ENCODE data around the gene CHERP.

CHERP gene, protein sequence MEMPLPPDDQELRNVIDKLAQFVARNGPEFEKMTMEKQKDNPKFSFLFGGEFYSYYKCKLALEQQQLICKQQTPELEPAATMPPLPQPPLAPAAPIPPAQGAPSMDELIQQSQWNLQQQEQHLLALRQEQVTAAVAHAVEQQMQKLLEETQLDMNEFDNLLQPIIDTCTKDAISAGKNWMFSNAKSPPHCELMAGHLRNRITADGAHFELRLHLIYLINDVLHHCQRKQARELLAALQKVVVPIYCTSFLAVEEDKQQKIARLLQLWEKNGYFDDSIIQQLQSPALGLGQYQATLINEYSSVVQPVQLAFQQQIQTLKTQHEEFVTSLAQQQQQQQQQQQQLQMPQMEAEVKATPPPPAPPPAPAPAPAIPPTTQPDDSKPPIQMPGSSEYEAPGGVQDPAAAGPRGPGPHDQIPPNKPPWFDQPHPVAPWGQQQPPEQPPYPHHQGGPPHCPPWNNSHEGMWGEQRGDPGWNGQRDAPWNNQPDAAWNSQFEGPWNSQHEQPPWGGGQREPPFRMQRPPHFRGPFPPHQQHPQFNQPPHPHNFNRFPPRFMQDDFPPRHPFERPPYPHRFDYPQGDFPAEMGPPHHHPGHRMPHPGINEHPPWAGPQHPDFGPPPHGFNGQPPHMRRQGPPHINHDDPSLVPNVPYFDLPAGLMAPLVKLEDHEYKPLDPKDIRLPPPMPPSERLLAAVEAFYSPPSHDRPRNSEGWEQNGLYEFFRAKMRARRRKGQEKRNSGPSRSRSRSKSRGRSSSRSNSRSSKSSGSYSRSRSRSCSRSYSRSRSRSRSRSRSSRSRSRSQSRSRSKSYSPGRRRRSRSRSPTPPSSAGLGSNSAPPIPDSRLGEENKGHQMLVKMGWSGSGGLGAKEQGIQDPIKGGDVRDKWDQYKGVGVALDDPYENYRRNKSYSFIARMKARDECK

DNA sequence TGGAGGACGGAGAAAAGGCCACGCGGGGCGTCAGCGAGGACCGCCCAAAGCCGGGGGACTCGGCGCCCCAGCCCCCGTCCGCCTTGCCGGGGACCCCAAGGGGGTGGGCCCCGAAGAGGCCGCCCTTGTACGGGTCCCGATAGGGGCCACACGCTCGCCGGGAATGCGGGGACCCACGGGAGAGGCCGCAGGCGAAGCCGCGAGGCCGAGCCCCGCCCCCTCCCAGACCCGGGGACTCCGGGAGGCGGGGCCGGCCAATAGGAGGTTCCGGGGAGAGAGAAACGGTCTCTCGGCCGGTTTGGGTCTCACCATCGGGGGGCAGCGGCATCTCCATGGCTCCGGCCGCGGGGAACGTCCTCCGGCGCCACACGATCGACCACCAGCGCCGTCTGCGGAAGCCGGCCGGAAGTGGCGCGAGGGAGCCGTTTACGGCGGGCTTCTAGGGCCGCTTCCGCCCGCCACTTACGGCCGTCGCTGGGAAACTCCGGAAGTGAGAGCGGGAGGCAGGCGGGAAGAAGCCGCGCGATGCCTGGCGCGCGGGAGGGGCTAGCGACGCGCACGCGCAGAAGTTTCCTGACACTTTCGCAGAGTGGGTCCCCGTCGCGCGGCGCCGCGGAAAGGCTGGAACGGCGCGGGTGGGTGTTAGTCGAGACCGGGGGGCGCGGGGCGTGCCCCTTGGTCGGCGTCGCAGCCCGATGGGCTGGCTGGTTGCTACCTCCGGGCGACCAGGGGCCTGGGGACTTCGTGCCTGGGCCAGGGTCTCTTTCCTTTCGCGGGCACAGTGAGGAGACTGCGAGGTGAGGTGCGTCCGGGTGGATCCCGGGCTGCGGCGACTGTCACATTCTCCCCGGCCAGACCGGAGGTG lies at the start of gene CHERP:
Gene CHERP, minus strand, starts transcription at position 393 of the 865 bp plus-strand sequence. Its CDS starts 59 bp downstream, at position 334.
- TF ChIP-seq, protein P1, sequence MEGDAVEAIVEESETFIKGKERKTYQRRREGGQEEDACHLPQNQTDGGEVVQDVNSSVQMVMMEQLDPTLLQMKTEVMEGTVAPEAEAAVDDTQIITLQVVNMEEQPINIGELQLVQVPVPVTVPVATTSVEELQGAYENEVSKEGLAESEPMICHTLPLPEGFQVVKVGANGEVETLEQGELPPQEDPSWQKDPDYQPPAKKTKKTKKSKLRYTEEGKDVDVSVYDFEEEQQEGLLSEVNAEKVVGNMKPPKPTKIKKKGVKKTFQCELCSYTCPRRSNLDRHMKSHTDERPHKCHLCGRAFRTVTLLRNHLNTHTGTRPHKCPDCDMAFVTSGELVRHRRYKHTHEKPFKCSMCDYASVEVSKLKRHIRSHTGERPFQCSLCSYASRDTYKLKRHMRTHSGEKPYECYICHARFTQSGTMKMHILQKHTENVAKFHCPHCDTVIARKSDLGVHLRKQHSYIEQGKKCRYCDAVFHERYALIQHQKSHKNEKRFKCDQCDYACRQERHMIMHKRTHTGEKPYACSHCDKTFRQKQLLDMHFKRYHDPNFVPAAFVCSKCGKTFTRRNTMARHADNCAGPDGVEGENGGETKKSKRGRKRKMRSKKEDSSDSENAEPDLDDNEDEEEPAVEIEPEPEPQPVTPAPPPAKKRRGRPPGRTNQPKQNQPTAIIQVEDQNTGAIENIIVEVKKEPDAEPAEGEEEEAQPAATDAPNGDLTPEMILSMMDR (IDR thresholded peaks at IDR 0.05) = no peak
- peak within 1 kb of the TSS; percentile 95 for H3K9ac ChIP-seq
- H3K4me2 ChIP-seq (ENCODE audit: low read length) = peak within 1 kb of the TSS; percentile 93
- H2AFZ ChIP-seq = peak within 1 kb of the TSS; percentile 99
- peaks cover 44% of the 10 kb centered on the region for H3K79me2 ChIP-seq
- H3K36me3 ChIP-seq (ENCODE audit: control insufficient read depth, insufficient read depth, low read length) = no peaks in the 10 kb centered on the region
- peaks cover 3% of the 10 kb centered on the region for H3K4me1 ChIP-seq
- H3K27me3 ChIP-seq (ENCODE audit: control insufficient read depth, insufficient read depth, low read length) = no peaks in the 10 kb centered on the region
- peak within 1 kb of the TSS; percentile 91 for H3K4me3 ChIP-seq (ENCODE audit: low read depth, low read length)
- no peaks in the 10 kb centered on the region for H3K9me3 ChIP-seq (ENCODE audit: control insufficient read depth, low read length)
- peak within 1 kb of the TSS; percentile 79 for H3K27ac ChIP-seq

DNA sequence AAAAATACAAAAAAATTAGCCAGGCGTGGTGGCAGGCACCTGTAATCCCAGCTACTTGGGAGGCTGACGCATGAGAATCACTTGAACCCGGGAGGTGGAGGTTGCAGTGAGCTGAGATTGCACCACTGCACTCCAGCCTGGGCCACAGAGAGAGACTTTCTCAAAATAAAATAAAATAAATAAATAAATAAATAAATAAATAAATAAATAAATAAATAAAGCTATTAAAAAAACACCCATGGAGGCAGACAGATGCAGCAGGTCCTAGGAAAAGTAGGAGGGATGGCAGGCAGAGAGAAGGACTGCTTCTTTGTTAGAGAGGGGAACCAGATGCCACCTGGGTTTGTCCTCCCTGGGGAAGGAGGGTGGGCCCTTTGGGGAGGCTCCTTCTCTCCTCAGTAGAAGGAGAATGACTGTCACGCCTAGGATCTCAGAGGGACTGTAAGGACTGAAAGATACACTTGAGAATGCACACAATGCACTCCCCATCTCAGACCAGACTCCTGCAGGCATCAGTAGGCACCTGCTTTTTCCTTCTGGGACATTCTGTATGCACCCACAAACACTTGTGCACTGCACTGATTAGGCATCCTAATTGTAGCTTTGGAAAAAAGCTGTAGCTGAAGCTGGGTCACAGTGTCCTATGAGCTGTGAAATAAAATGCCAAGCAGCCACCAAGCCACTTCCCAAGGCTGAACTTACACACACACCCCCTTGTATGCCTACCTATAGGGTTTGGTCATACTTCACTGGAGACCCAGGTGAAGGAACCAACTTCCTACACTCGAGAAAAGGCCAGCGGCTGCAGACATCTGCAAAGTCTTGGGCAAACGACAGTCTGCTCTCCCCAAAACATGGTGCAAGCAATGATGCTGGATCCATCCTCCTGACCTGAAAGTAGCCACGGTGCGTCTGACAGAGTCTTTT lies 48.9 kb upstream of the CHERP start:
- Histone ChIP-seq H3K4me1 (peaks cover 17% of the 10 kb centered on the region), H3K4me2 (ENCODE audit: low read length) (no peak overlapping the region), H3K36me3 (ENCODE audit: control insufficient read depth, insufficient read depth, low read length) (no peaks in the 10 kb centered on the region), H3K9me3 (ENCODE audit: control insufficient read depth, low read length) (no peaks in the 10 kb centered on the region), H3K79me2 (peaks cover 83% of the 10 kb centered on the region), H3K27me3 (ENCODE audit: control insufficient read depth, insufficient read depth, low read length) (no peaks in the 10 kb centered on the region), H3K27ac (no peak overlapping the region), H2AFZ (no peak overlapping the region), H3K9ac (no peak overlapping the region), H3K4me3 (ENCODE audit: low read depth, low read length) (no peak overlapping the region)
- TF ChIP-seq, protein P1 (IDR thresholded peaks at IDR 0.05) = no peak

DNA sequence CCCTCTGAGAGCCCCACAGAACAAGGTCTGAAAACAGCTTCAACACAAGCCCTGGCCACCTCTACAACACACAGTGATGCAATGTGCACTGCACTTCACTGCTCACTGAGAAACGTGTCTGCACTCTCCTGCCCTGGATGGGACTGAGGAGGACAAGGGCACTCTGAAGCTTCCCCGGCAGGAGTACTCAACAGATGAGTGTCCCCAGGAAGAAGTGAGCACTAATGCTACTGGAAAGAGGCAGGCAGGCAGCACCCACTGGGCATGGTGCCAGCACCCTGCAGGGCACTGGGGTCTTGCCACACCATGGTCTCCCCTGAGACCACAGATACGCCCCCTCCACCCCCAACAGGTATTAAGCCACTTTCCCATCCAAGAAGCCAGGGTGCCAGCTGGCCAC lies 47.7 kb upstream of the CHERP start:
- Histone ChIP-seq H3K4me2 (ENCODE audit: low read length) (no peak overlapping the region), H3K9me3 (ENCODE audit: control insufficient read depth, low read length) (no peaks in the 10 kb centered on the region), H3K4me3 (ENCODE audit: low read depth, low read length) (no peak overlapping the region), H3K36me3 (ENCODE audit: control insufficient read depth, insufficient read depth, low read length) (no peaks in the 10 kb centered on the region), H3K79me2 (peaks cover 73% of the 10 kb centered on the region), H3K27ac (no peak overlapping the region), H2AFZ (no peak overlapping the region), H3K27me3 (ENCODE audit: control insufficient read depth, insufficient read depth, low read length) (no peaks in the 10 kb centered on the region), H3K4me1 (peaks cover 17% of the 10 kb centered on the region), H3K9ac (no peak overlapping the region)
- TF ChIP-seq, protein P1 (IDR thresholded peaks at IDR 0.05) = no peak
